SHP77 treated with DMSO at 0.1 percent for 48 hours (cell line): ENCODE measurements around the gene ARSI.

Experiments
- DNase-seq: peaks from one replicate; lab custom pipeline; 2025; lab: John Stamatoyannopoulos, UW

ARSI gene

GRCh38 chr5:150302301-150303069 is at the start of gene ARSI:
ARSI (minus strand) TSS chr5:150302905; CDS start chr5:150302373, 532 bp downstream.
- DNase-seq: no peak

GRCh38 chr5:150350524-150351344 is 48.0 kb upstream of the ARSI start:
- peak; percentile 14 for DNase-seq

GRCh38 chr5:150349681-150350275 is 47.1 kb upstream of the ARSI start:
- DNase-seq: no peak

- no peak for DNase-seq
Measured at GRCh38 chr5:150347451-150347850, 44.7 kb upstream of the ARSI start.

- DNase-seq: no peak
Measured at GRCh38 chr5:150347003-150347402, 44.3 kb upstream of the ARSI start.

GRCh38 chr5:150346592-150346991 is 43.9 kb upstream of the ARSI start:
- no peak for DNase-seq

- no peak for DNase-seq
Measured at GRCh38 chr5:150345716-150346115, 43.0 kb upstream of the ARSI start.

- no peak for DNase-seq
Measured at GRCh38 chr5:150343994-150344631, 41.4 kb upstream of the ARSI start.

- DNase-seq: no peak
Measured at GRCh38 chr5:150342583-150342982, 39.9 kb upstream of the ARSI start.

- no peak for DNase-seq
Measured at GRCh38 chr5:150341989-150342388, 39.3 kb upstream of the ARSI start.

- DNase-seq: no peak
Measured at GRCh38 chr5:150341331-150341730, 38.6 kb upstream of the ARSI start.

GRCh38 chr5:150340614-150341255 is 38.0 kb upstream of the ARSI start:
- DNase-seq: no peak

- DNase-seq: no peak
Measured at GRCh38 chr5:150339841-150340240, 37.1 kb upstream of the ARSI start.

GRCh38 chr5:150339165-150339564 is 36.5 kb upstream of the ARSI start:
- no peak for DNase-seq

- DNase-seq: no peak
Measured at GRCh38 chr5:150338546-150338945, 35.8 kb upstream of the ARSI start.

- no peak for DNase-seq
Measured at GRCh38 chr5:150335778-150336177, 33.1 kb upstream of the ARSI start.

- no peak for DNase-seq
Measured at GRCh38 chr5:150333400-150333799, 30.7 kb upstream of the ARSI start.

- no peak for DNase-seq
Measured at GRCh38 chr5:150329881-150330876, 27.5 kb upstream of the ARSI start.

- DNase-seq: no peak
Measured at GRCh38 chr5:150329038-150329437, 26.3 kb upstream of the ARSI start.

- DNase-seq: no peak
Measured at GRCh38 chr5:150328515-150328914, 25.8 kb upstream of the ARSI start.

- DNase-seq: no peak
Measured at GRCh38 chr5:150327139-150327538, 24.4 kb upstream of the ARSI start.
